Fibroblast of lung (primary cell): ENCODE measurements around the gene PAPOLB.

Source experiments
- EZH2 ChIP-seq: IDR thresholded peaks from 2 replicates; pipeline ENCODE4 v1.5.1; 2012; ENCODE audit warnings: low read length, control low read depth, mild to moderate bottlenecking; ENCODE audit errors: missing control alignments
- TF ChIP-seq, protein P1 (sequence below), 2 donors: IDR thresholded peaks in 1 of 2; conservative IDR thresholded peaks in 1 of 2; 1 replicate in 1 of 2; 2 replicates in 1 of 2; pipeline ENCODE4 v1.5.1; 2011 to 2012; ENCODE audit warnings: low read length in 2 of 2, control low read depth in 1 of 2, inconsistent platforms in 1 of 2, low read depth in 1 of 2, mild to moderate bottlenecking in 1 of 2

DNA sequence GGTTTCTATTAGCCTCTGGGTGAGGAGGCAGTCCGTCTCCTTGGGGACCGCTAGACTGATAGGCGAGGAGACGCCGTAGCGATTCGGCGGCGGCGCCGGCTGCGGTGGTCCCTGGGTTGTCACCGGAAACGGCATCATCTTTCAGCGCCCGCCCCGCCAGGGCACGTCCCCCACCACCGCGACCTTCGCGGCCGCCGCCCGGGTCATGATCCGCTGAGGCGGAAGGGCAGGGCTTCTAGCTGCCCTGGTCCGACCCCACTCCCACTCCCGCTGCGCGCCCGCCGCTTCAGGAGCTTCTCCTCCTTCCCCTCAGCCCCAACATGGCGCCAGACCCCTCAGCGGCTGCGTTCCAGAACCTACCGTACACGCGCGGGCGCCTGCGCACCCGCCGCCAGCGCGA is at the start of gene PAPOLB:
- TF ChIP-seq, protein P1, sequence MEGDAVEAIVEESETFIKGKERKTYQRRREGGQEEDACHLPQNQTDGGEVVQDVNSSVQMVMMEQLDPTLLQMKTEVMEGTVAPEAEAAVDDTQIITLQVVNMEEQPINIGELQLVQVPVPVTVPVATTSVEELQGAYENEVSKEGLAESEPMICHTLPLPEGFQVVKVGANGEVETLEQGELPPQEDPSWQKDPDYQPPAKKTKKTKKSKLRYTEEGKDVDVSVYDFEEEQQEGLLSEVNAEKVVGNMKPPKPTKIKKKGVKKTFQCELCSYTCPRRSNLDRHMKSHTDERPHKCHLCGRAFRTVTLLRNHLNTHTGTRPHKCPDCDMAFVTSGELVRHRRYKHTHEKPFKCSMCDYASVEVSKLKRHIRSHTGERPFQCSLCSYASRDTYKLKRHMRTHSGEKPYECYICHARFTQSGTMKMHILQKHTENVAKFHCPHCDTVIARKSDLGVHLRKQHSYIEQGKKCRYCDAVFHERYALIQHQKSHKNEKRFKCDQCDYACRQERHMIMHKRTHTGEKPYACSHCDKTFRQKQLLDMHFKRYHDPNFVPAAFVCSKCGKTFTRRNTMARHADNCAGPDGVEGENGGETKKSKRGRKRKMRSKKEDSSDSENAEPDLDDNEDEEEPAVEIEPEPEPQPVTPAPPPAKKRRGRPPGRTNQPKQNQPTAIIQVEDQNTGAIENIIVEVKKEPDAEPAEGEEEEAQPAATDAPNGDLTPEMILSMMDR (conservative IDR thresholded peaks at IDR 0.05 in 1 of 2, IDR thresholded peaks at IDR 0.05 in 1 of 2; ENCODE audit: low read depth in 1 of 2, low read length in 2 of 2): no peak
- TF ChIP-seq EZH2: no peak
